Neuronal stem cell (in vitro differentiated cells): ENCODE results near the gene ANKRD33B.

ENCODE experiments used
- DNase-seq: peaks from one replicate; pipeline ENCODE4 v3.0.0-alpha.2; 2013; ENCODE audit warnings: low spot score
- H2AFZ ChIP-seq: one replicate; pipeline ENCODE4 v1.6.1; 2013; ENCODE audit warnings: mild to moderate bottlenecking, low read length, inconsistent platforms
- H2AK5ac ChIP-seq: 2 replicates; pipeline ENCODE4 v1.6.1; 2013; ENCODE audit warnings: low read depth, mild to moderate bottlenecking, inconsistent platforms, low read length, moderate library complexity, mixed read lengths
- H2BK120ac ChIP-seq: 2 replicates; pipeline ENCODE4 v1.6.1; 2013; ENCODE audit warnings: low read depth, mild to moderate bottlenecking, inconsistent platforms, low read length, moderate library complexity, mixed read lengths
- H2BK12ac ChIP-seq: one replicate; pipeline ENCODE4 v1.6.1; 2013; ENCODE audit warnings: low read length, inconsistent platforms
- H2BK15ac ChIP-seq: 2 replicates; pipeline ENCODE4 v1.6.1; 2013; ENCODE audit warnings: mild to moderate bottlenecking, low read length, inconsistent platforms, mixed read lengths
- H2BK5ac ChIP-seq: one replicate; pipeline ENCODE4 v1.6.1; 2013; ENCODE audit warnings: inconsistent platforms, mild to moderate bottlenecking, low read length, moderate library complexity
- H3K14ac ChIP-seq: one replicate; pipeline ENCODE4 v1.6.1; 2013; ENCODE audit warnings: low read length, inconsistent platforms
- H3K18ac ChIP-seq: 2 replicates; pipeline ENCODE4 v1.6.1; 2013; ENCODE audit warnings: low read length, inconsistent platforms
- H3K23ac ChIP-seq: 2 replicates; pipeline ENCODE4 v1.6.1; 2013; ENCODE audit warnings: low read depth, mild to moderate bottlenecking, mixed read lengths, low read length, inconsistent platforms; ENCODE audit not compliant: poor library complexity
- H3K27ac ChIP-seq: replicated peaks from 3 replicates; pipeline ENCODE4 v1.5.1; 2013; ENCODE audit warnings: low read length, inconsistent platforms
- H3K27me3 ChIP-seq, 3 experiments: 2 replicates each; pipeline ENCODE4 v1.6.1; 2013; ENCODE audit warnings: low read length in 3 of 3, mild to moderate bottlenecking in 2 of 3, inconsistent platforms in 1 of 3, low read depth in 1 of 3, mixed read lengths in 1 of 3, moderate library complexity in 1 of 3; ENCODE audit not compliant: control insufficient read depth in 3 of 3, insufficient read depth in 3 of 3
- H3K36me3 ChIP-seq, 2 donors: replicated peaks in 1 of 2; 2 replicates each; pipeline ENCODE4 v1.6.1; 2013; ENCODE audit warnings: low read length in 2 of 2; ENCODE audit not compliant: control insufficient read depth in 2 of 2, insufficient read depth in 2 of 2
- H3K4ac ChIP-seq: 2 replicates; pipeline ENCODE4 v1.6.1; 2013; ENCODE audit warnings: inconsistent platforms, mild to moderate bottlenecking, low read length, moderate library complexity
- H3K4me1 ChIP-seq, 2 donors: 1 replicate in 1 of 2; 2 replicates in 1 of 2; pipeline ENCODE4 v1.6.1; 2013; ENCODE audit warnings: low read length in 2 of 2, low read depth in 1 of 2; ENCODE audit not compliant: control insufficient read depth in 2 of 2, insufficient read depth in 1 of 2
- H3K4me2 ChIP-seq: one replicate; pipeline ENCODE4 v1.6.1; 2013; ENCODE audit warnings: mild to moderate bottlenecking, low read length, inconsistent platforms; ENCODE audit not compliant: insufficient read depth, poor library complexity, severe bottlenecking
- H3K4me3 ChIP-seq, 2 donors: 2 replicates each; pipeline ENCODE4 v1.5.1; 2013; ENCODE audit warnings: low read length in 2 of 2, mild to moderate bottlenecking in 2 of 2, inconsistent platforms in 1 of 2, moderate library complexity in 1 of 2
- H3K79me1 ChIP-seq: one replicate; pipeline ENCODE4 v1.6.1; 2013; ENCODE audit warnings: low read depth, mild to moderate bottlenecking, inconsistent platforms, low read length, moderate library complexity
- H3K9ac ChIP-seq: one replicate; pipeline ENCODE4 v1.6.1; 2013; ENCODE audit warnings: mild to moderate bottlenecking, low read depth, low read length, inconsistent platforms; ENCODE audit not compliant: poor library complexity
- H3K9me3 ChIP-seq, 2 donors: replicated peaks in 1 of 2; 2 replicates each; pipeline versions ENCODE3 to v1.6.1; 2013; ENCODE audit warnings: low read length in 2 of 2, mild to moderate bottlenecking in 2 of 2, inconsistent platforms in 1 of 2, low read depth in 1 of 2, mixed read lengths in 1 of 2, moderate library complexity in 1 of 2; ENCODE audit not compliant: control insufficient read depth in 2 of 2, insufficient read depth in 1 of 2
- H4K8ac ChIP-seq: one replicate; pipeline ENCODE4 v1.6.1; 2013; ENCODE audit warnings: low read depth, mild to moderate bottlenecking, inconsistent platforms, low read length, moderate library complexity
- H4K91ac ChIP-seq: one replicate; pipeline ENCODE4 v1.6.1; 2013; ENCODE audit warnings: low read length, low read depth, mild to moderate bottlenecking, inconsistent platforms; ENCODE audit not compliant: poor library complexity
- WGBS, 2 donors: extraction: QIAGEN DNeasy Blood & Tissue Kit; methylation state at CpG; one replicate each; pipeline ENCODE4 v1.1.7; 2013; ENCODE audit warnings: missing lambda C conversion rate in 2 of 2, mixed read lengths in 1 of 2; ENCODE audit not compliant: insufficient read length in 2 of 2, insufficient replicate concordance in 1 of 2; ENCODE audit errors: extremely low coverage in 2 of 2; 5-methylcytosine and 5-hydroxymethylcytosine counted together

The ANKRD33B gene

DNA sequence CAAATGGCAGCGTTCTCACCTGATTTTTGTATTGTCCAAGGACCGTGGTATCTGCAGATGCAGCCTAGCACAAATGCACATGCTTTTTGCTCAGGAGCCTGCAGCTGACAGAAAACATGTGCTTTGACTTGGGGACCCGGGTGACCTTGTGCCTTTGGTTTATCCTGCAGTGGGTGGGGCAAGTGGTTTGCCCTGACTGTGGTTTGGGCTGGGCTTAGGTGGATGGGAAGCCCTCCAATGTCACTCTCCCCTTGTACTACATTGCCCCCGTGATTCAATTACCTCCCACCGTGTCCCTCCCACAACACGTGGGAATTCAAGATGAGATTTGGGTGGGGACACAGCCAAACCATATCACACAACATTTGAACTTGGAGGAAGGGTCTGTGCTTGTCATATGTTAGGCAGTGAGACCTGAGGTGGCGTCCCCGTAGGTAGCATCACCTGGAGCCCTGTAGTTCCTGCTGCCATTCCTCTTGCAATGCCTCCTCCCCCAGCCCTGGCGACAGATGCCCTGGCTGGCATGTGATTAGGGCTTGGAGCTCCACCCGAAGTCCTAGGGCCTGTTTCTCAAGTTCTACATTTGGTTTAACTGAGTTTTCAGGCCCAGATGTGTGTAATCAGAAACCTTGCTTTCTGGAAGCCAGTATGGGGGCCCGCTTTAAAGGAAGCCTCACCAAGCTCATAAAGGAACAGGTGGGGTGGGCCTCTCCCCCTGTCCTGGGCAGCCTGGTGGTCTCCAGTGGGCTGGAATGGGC, 2.1 kb downstream of the ANKRD33B start:
- H2BK15ac ChIP-seq: no peak overlapping the region
- H4K8ac ChIP-seq: no peak overlapping the region
- no peaks in the 10 kb centered on the region for H3K79me1 ChIP-seq
- no peak overlapping the region for H3K9ac ChIP-seq
- H2BK120ac ChIP-seq: no peak overlapping the region
- no peaks in the 10 kb centered on the region for H3K36me3 ChIP-seq
- no peaks in the 10 kb centered on the region for H3K9me3 ChIP-seq
- H3K4me3 ChIP-seq: peak overlapping the region; percentile 89 to 96
- no peak overlapping the region for H4K91ac ChIP-seq
- DNase-seq: no peak
- peak overlapping the region; percentile 15 for H3K14ac ChIP-seq
- H2BK12ac ChIP-seq: no peak overlapping the region
- H3K27me3 ChIP-seq: peaks cover 15 to 41% (median 37%) of the 10 kb centered on the region in 3 experiments
- H3K18ac ChIP-seq: no peak overlapping the region
- no peak overlapping the region for H3K4ac ChIP-seq
- H2AFZ ChIP-seq: no peak overlapping the region
- no peak overlapping the region for H3K23ac ChIP-seq
- WGBS, 2 donors: no CpG with 5 or more reads among the region's 11 CpGs
- H3K4me1 ChIP-seq: peaks cover 20 to 25% of the 10 kb centered on the region in 2 donors
- peak overlapping the region; percentile 96 for H3K4me2 ChIP-seq
- H2AK5ac ChIP-seq: peak overlapping the region; percentile 9
- H3K27ac ChIP-seq: no peak overlapping the region
- no peak overlapping the region for H2BK5ac ChIP-seq

DNA sequence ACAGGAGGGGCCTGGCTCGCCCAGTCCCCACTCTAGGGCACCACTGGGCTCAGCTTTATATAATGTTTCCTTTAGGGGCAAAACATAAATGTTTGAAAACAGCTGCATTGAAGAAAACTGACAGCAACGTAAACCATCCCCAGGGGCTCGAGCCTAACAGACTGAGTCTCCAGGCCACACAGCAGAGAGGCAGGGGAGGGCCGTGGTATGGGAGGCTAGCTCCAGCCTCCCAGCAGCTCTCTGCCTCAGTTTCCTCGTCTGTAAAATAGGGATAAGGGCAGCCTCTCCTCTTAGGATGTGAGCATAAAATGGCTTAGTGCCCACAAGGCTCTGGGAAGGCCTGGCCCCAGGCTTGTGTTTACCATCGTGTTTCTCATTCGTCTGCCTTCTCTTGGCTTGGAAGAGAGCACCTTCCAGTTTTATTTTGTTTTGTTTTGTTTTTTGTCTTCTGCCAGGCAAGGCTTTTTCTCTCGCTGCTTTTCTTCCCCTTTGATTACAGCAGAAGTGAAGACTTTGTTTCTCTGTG, 2.7 kb downstream of the ANKRD33B start:
- no peak overlapping the region for H3K23ac ChIP-seq
- no peak overlapping the region for H3K18ac ChIP-seq
- no peak overlapping the region for H3K27ac ChIP-seq
- no peak overlapping the region for H2BK120ac ChIP-seq
- H3K4ac ChIP-seq: no peak overlapping the region
- H2BK15ac ChIP-seq: no peak overlapping the region
- H3K79me1 ChIP-seq: no peaks in the 10 kb centered on the region
- H3K4me3 ChIP-seq: no peak overlapping the region
- H3K9ac ChIP-seq: no peak overlapping the region
- no peak overlapping the region for H2BK5ac ChIP-seq
- H3K27me3 ChIP-seq: peaks cover 15 to 37% (median 35%) of the 10 kb centered on the region in 3 experiments
- DNase-seq: no peak
- no peaks in the 10 kb centered on the region for H3K36me3 ChIP-seq
- H4K91ac ChIP-seq: no peak overlapping the region
- no peak overlapping the region for H3K14ac ChIP-seq
- peaks cover 20 to 25% of the 10 kb centered on the region in 2 donors for H3K4me1 ChIP-seq
- no peak overlapping the region for H3K4me2 ChIP-seq
- no peaks in the 10 kb centered on the region for H3K9me3 ChIP-seq
- no peak overlapping the region for H2AFZ ChIP-seq
- no CpG with 5 or more reads among the region's 8 CpGs for WGBS, 2 donors
- no peak overlapping the region for H2AK5ac ChIP-seq
- H2BK12ac ChIP-seq: no peak overlapping the region
- no peak overlapping the region for H4K8ac ChIP-seq

DNA sequence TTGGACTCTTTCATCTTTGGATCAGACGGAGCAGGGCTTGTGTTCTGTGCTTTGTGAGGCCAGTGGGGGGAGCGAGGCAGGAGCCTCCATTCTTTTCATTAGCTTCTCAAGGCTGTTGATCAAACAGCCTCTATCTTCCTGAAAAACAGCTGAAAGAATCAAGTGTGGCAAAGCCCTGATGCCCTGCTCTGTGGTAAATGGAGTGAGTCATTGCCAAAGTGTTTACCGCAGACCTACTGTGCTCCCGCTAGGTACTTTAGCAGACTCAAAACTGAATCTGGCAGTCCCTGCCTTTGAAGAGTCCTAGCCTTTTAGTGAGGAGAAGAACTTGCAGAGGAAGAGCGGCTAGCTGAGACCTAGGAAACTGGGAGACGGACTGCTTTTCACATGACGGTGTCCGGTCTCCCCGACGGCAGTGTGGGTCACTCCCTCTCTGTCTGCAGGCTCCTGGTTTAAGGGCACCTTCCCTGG, 3.3 kb downstream of the ANKRD33B start:
- H2AFZ ChIP-seq: no peak overlapping the region
- H3K27ac ChIP-seq: no peak overlapping the region
- WGBS, 2 donors: no CpG with 5 or more reads among the region's 10 CpGs
- no peak overlapping the region for H3K4ac ChIP-seq
- no peak overlapping the region for H2BK15ac ChIP-seq
- H3K14ac ChIP-seq: peak overlapping the region; percentile 17
- no peak overlapping the region for H4K91ac ChIP-seq
- no peak overlapping the region for H2BK12ac ChIP-seq
- H3K18ac ChIP-seq: no peak overlapping the region
- peak overlapping the region; percentile 6 for H3K23ac ChIP-seq
- H2BK120ac ChIP-seq: no peak overlapping the region
- DNase-seq: no peak
- peaks cover 20 to 25% of the 10 kb centered on the region in 2 donors for H3K4me1 ChIP-seq
- no peak overlapping the region for H2BK5ac ChIP-seq
- H2AK5ac ChIP-seq: no peak overlapping the region
- peaks cover 15 to 36% (median 31%) of the 10 kb centered on the region in 3 experiments for H3K27me3 ChIP-seq
- no peak overlapping the region for H3K4me3 ChIP-seq
- peak overlapping the region; percentile 30 for H3K9ac ChIP-seq
- H3K9me3 ChIP-seq: no peaks in the 10 kb centered on the region
- H3K4me2 ChIP-seq: peak overlapping the region; percentile 24
- H3K79me1 ChIP-seq: no peaks in the 10 kb centered on the region
- no peak overlapping the region for H4K8ac ChIP-seq
- H3K36me3 ChIP-seq: no peaks in the 10 kb centered on the region

DNA sequence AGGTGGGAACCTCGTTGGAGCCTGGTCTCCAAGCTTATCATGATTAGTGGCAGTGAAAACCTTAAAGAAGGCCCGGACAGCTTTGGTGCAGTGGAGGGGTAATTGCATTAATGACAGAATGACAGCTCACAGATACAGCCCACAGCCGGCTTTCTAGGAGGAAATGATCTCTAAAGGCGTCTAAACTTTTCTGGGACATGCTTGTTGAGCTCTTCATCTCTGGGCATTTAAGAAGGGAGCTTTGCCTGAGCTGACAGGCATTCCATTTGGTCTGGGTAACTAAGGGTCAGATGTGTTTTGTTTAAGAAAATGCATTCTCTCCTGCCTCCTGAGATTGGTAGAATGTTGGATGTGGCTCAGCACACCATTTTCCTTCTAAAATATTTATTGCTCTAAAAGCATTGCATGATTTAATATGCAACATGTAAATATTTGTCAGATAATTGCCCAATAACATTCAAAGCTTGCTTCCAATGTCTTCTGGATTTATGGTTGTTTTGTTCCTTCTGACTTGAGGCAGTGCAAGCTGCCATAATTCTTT, 4.0 kb downstream of the ANKRD33B start:
- Histone ChIP-seq H4K8ac (no peak overlapping the region), H3K27me3 (peaks cover 8 to 29% (median 24%) of the 10 kb centered on the region in 3 experiments), H3K4me3 (no peak overlapping the region), H3K9ac (no peak overlapping the region), H3K4ac (no peak overlapping the region), H3K18ac (no peak overlapping the region), H3K14ac (no peak overlapping the region), H2BK120ac (no peak overlapping the region), H3K36me3 (no peaks in the 10 kb centered on the region), H2BK5ac (no peak overlapping the region), H2AK5ac (no peak overlapping the region), H3K27ac (no peak overlapping the region), H3K4me1 (peaks cover 19 to 23% of the 10 kb centered on the region in 2 donors), H2AFZ (no peak overlapping the region), H3K23ac (peak overlapping the region; percentile 6), H3K9me3 (no peaks in the 10 kb centered on the region), H3K4me2 (no peak overlapping the region), H2BK12ac (no peak overlapping the region), H4K91ac (no peak overlapping the region), H2BK15ac (no peak overlapping the region), H3K79me1 (no peaks in the 10 kb centered on the region)
- WGBS, 2 donors: no CpG with 5 or more reads among the region's 4 CpGs
- no peak for DNase-seq
